B cell (primary cell): ENCODE results near the gene PPP1R26. TPM values are rescaled to one million over a fixed set of nuclear protein-coding genes. Genes with fewer than 3 reads are reported as not detected.

ENCODE experiments used
- ATAC-seq: fragments of 200-7000 bp; cut with Tn5 transposase; one replicate; pipeline ENCODE4 v1.10.0; 2021; ENCODE audit warnings: low read depth, mild to moderate bottlenecking, moderate number of reproducible peaks, moderate library complexity
- CTCF ChIA-PET: fragments of 350-600 bp; sonication (Branson Sonifier 250); formaldehyde crosslinking; loops from one replicate; lab custom pipeline; 2021; ENCODE audit warnings: antibody characterized with exemption, inconsistent platforms; lab: Charles Lee
- POLR2A ChIA-PET: fragments of 350-600 bp; sonication (Branson Sonifier 250); formaldehyde crosslinking; loops from one replicate; lab custom pipeline; 2021; ENCODE audit warnings: antibody characterized with exemption; lab: Charles Lee
- DNase-seq: peaks from one replicate; pipeline ENCODE4 v3.0.0; 2013
- H2AFZ ChIP-seq: 2 replicates; pipeline ENCODE4 v1.6.1; 2012; ENCODE audit warnings: mild to moderate bottlenecking, low read depth, low read length; ENCODE audit not compliant: insufficient read depth, poor library complexity, severe bottlenecking
- H3K27ac ChIP-seq, 2 donors: 1 replicate in 1 of 2; 2 replicates in 1 of 2; pipeline ENCODE4 v1.5.1; 2012 to 2013; ENCODE audit warnings: low read length in 2 of 2, mild to moderate bottlenecking in 2 of 2, moderate library complexity in 1 of 2
- H3K27me3 ChIP-seq, 4 experiments: fragments of 200-600 bp in 1 of 4; sonication (generic) in 1 of 4; replicated peaks in 1 of 4; 1 replicate in 2 of 4; 2 replicates in 2 of 4; pipeline versions ENCODE4 v1.6.1 to v1.7.0; 2013 to 2016; ENCODE audit warnings: low read length in 3 of 4, mild to moderate bottlenecking in 2 of 4, mixed read lengths in 1 of 4, moderate library complexity in 1 of 4; ENCODE audit not compliant: insufficient read depth in 4 of 4, control insufficient read depth in 3 of 4; ENCODE audit errors: control extremely low read depth in 1 of 4
- H3K36me3 ChIP-seq, 2 experiments: replicated peaks in 1 of 2; 1 replicate in 1 of 2; 2 replicates in 1 of 2; pipeline versions ENCODE4 v1.6.1 to v1.7.1; 2013; ENCODE audit warnings: low read length in 1 of 2; ENCODE audit not compliant: insufficient read depth in 2 of 2, control insufficient read depth in 1 of 2; ENCODE audit errors: control extremely low read depth in 1 of 2, extremely low read depth in 1 of 2
- H3K4me1 ChIP-seq, 2 donors: fragments of 200-600 bp in 1 of 2; sonication (generic) in 1 of 2; 1 replicate in 1 of 2; 2 replicates in 1 of 2; pipeline versions ENCODE4 v1.5.1 to v1.6.1; 2013 to 2017; ENCODE audit warnings: low read length in 2 of 2; ENCODE audit not compliant: control insufficient read depth in 2 of 2, insufficient read depth in 2 of 2
- H3K4me2 ChIP-seq: replicated peaks from 2 replicates; pipeline ENCODE3; 2012; ENCODE audit warnings: mild to moderate bottlenecking, low read depth, low read length; ENCODE audit not compliant: poor library complexity, severe bottlenecking
- H3K4me3 ChIP-seq, 5 experiments: fragments of 200-600 bp in 1 of 5; sonication (generic) in 1 of 5; 1 replicate in 3 of 5; 2 replicates in 2 of 5; pipeline versions ENCODE4 v1.5.1 to v1.7.0; 2011 to 2016; ENCODE audit warnings: low read length in 4 of 5, mild to moderate bottlenecking in 4 of 5, low read depth in 2 of 5, control low read depth in 1 of 5, moderate library complexity in 1 of 5; ENCODE audit not compliant: insufficient read depth in 1 of 5; ENCODE audit errors: control extremely low read depth in 1 of 5, extremely low read depth in 1 of 5
- H3K79me2 ChIP-seq: fragments of 200-600 bp; sonication (generic); one replicate; pipeline ENCODE4 v1.6.0; 2016; ENCODE audit warnings: low read length; ENCODE audit not compliant: control insufficient read depth, insufficient read depth
- H3K9ac ChIP-seq: fragments of 200-600 bp; sonication (generic); 2 replicates; pipeline ENCODE4 v1.6.1; 2017; ENCODE audit warnings: mild to moderate bottlenecking, low read length, moderate library complexity
- H3K9me3 ChIP-seq, 3 donors: one replicate each; pipeline versions ENCODE4 v1.6.1 to v1.7.1; 2013; ENCODE audit warnings: low read length in 2 of 3; ENCODE audit not compliant: control insufficient read depth in 2 of 3, insufficient read depth in 1 of 3; ENCODE audit errors: control extremely low read depth in 1 of 3
- H4K20me1 ChIP-seq: 2 replicates; pipeline ENCODE4 v1.6.0; 2012; ENCODE audit warnings: mild to moderate bottlenecking, low read length; ENCODE audit not compliant: insufficient read depth, control insufficient read depth, poor library complexity, severe bottlenecking
- H3K27ac Mint-ChIP-seq: one replicate; pipeline ENCODE4 v1.8.0; 2021; ENCODE audit warnings: mixed read lengths
- H3K27me3 Mint-ChIP-seq: one replicate; pipeline ENCODE4 v1.8.0; 2021; ENCODE audit warnings: mixed read lengths
- H3K4me1 Mint-ChIP-seq: one replicate; pipeline ENCODE4 v1.8.0; 2021; ENCODE audit warnings: mixed read lengths
- H3K4me3 Mint-ChIP-seq: one replicate; pipeline ENCODE4 v1.8.0; 2021; ENCODE audit warnings: mixed read lengths
- H3K9me3 Mint-ChIP-seq: one replicate; pipeline ENCODE4 v1.8.0; 2022; ENCODE audit warnings: mixed read lengths; ENCODE audit not compliant: insufficient read depth
- EZH2 ChIP-seq: IDR thresholded peaks from 2 replicates; pipeline ENCODE4 v1.6.1; 2012; ENCODE audit warnings: borderline replicate concordance, low read depth, mild to moderate bottlenecking, moderate library complexity, low read length; ENCODE audit not compliant: insufficient read depth, poor library complexity, severe bottlenecking
- WGBS: methylation state at CpG from one replicate; pipeline ENCODE4 v1.1.5; 2013; ENCODE audit warnings: missing lambda C conversion rate; ENCODE audit not compliant: insufficient coverage; 5-methylcytosine and 5-hydroxymethylcytosine counted together
- intact Hi-C: fragments of 100-400 bp; cut with micrococcal nuclease; formaldehyde crosslinking; loops from one replicate; pipeline ENCODE4 v1.10.0; 2022
- polyA plus RNA-seq: library from polyadenylated mRNA; depleted of rRNA; stranded (reverse); fragments of >200 nt; gene quantifications from 2 replicates; pipeline ENCODE4 v1.2.3, GENCODE V29; 2012
- total RNA-seq, 2 donors: library from RNA; stranded (reverse); fragments of 120-200 nt in 1 of 2; gene quantifications; 1 replicate in 1 of 2; 2 replicates in 1 of 2; pipeline versions ENCODE4 v1.2.3 to v1.2.4, GENCODE V29; 2013 to 2022
- TF ChIP-seq, protein P1 (sequence below): fragments of 200-600 bp; IDR thresholded peaks from one replicate; pipeline ENCODE4 v1.8.0; 2022; ENCODE audit warnings: antibody characterized with exemption, mild to moderate bottlenecking

PPP1R26 gene
- total and polyA plus RNA-seq, 2 donors (not counting 1 experiment from before 2014, with no cell fraction given): 1.9 to 7.8 TPM

DNA sequence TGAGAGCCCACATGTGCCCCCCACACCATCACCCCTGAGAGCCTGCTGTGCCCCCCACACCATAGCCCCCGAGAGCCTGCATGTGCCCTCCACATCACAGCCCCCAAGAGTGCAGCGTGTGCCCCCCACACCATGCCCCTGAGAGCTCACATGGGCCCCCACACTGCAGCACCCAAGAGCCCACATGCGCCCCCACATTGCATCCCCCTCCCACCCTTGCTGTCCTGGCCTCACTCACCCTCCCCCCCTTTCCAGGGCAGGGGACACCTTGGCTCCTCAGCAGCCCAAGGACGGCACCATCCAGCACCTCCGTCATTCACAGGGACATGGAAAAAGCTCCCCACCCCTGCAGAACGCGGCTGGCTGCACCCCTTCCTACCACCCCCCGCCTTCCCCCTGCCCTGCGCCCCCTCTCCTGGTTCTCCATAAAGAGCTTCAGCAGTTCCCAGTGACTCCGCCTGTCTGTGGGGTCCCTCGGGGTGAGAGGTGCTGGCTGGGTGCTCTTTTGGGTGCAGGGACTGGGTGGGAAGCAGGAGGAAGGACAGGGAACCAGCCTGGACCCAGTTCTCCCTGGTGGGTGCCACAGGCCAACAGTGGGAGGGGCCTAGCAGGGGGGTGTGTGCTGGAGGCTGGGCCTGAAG is 46.6 kb downstream of the PPP1R26 start:
- H3K4me3 ChIP-seq: no peak overlapping the region
- H3K4me1 Mint-ChIP-seq: no peaks in the 10 kb centered on the region
- TF ChIP-seq, protein P1, sequence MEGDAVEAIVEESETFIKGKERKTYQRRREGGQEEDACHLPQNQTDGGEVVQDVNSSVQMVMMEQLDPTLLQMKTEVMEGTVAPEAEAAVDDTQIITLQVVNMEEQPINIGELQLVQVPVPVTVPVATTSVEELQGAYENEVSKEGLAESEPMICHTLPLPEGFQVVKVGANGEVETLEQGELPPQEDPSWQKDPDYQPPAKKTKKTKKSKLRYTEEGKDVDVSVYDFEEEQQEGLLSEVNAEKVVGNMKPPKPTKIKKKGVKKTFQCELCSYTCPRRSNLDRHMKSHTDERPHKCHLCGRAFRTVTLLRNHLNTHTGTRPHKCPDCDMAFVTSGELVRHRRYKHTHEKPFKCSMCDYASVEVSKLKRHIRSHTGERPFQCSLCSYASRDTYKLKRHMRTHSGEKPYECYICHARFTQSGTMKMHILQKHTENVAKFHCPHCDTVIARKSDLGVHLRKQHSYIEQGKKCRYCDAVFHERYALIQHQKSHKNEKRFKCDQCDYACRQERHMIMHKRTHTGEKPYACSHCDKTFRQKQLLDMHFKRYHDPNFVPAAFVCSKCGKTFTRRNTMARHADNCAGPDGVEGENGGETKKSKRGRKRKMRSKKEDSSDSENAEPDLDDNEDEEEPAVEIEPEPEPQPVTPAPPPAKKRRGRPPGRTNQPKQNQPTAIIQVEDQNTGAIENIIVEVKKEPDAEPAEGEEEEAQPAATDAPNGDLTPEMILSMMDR: no peak
- no peak for TF ChIP-seq EZH2
- H3K9ac ChIP-seq: no peak overlapping the region
- peaks cover 0 to 8% (median 0%) of the 10 kb centered on the region in 3 donors for H3K9me3 ChIP-seq
- no peak overlapping the region for H3K27ac Mint-ChIP-seq
- POLR2A ChIA-PET: interaction anchor here (0.5 kb wide), 1 partner anchor 1315 kb away, joined by 13 read pairs; no protein-coding TSS in a partner anchor
- no peaks in the 10 kb centered on the region for H3K79me2 ChIP-seq
- DNase-seq: no peak
- no peaks in the 10 kb centered on the region for H3K36me3 ChIP-seq
- H3K4me1 ChIP-seq: no peaks in the 10 kb centered on the region
- ATAC-seq: no peak
- H3K4me2 ChIP-seq: no peak overlapping the region
- 83% methylated on average over 2 of the region's 11 CpGs for WGBS
- H3K27ac ChIP-seq: no peak overlapping the region
- intact Hi-C loops: no loop called here
- peaks cover 0 to 3% (median 0%) of the 10 kb centered on the region in 4 experiments for H3K27me3 ChIP-seq
- H4K20me1 ChIP-seq: no peaks in the 10 kb centered on the region
- H3K9me3 Mint-ChIP-seq: no peaks in the 10 kb centered on the region
- H3K27me3 Mint-ChIP-seq: peaks cover 7% of the 10 kb centered on the region
- H2AFZ ChIP-seq: no peak overlapping the region
- no peak overlapping the region for H3K4me3 Mint-ChIP-seq
- CTCF ChIA-PET: no interaction called here

- no peak for ATAC-seq
- Histone ChIP-seq H4K20me1 (no peaks in the 10 kb centered on the region), H3K9ac (no peak overlapping the region), H3K4me1 (no peaks in the 10 kb centered on the region), H2AFZ (no peak overlapping the region), H3K79me2 (no peaks in the 10 kb centered on the region), H3K4me3 (no peak overlapping the region), H3K27me3 (peaks cover 0 to 3% (median 0%) of the 10 kb centered on the region in 4 experiments), H3K27ac (no peak overlapping the region), H3K36me3 (no peaks in the 10 kb centered on the region), H3K4me2 (no peak overlapping the region), H3K9me3 (peaks cover 0 to 8% (median 0%) of the 10 kb centered on the region in 3 donors)
- no peaks in the 10 kb centered on the region for H3K4me1 Mint-ChIP-seq
- H3K4me3 Mint-ChIP-seq: no peak overlapping the region
- ChIA-PET POLR2A (no interaction called here), CTCF (no interaction called here)
- WGBS: 81% methylated on average over 30 of the region's 30 CpGs
- DNase-seq: no peak
- no peaks in the 10 kb centered on the region for H3K9me3 Mint-ChIP-seq
- H3K27ac Mint-ChIP-seq: no peak overlapping the region
- intact Hi-C loops: no loop called here
- peaks cover 11% of the 10 kb centered on the region for H3K27me3 Mint-ChIP-seq
- TF ChIP-seq, protein P1: no peak
- TF ChIP-seq EZH2: no peak
Measured at GRCh38 chr9:135526730-135527571, 47.4 kb downstream of the PPP1R26 start.
